Stomach (tissue), 9 donors: ENCODE results near the gene LDAH. TPM values are rescaled to one million over a fixed set of nuclear protein-coding genes. Genes with fewer than 3 reads are reported as not detected.
A peak's percentile ranks its signal among the peaks of the same experiment; 100 is the strongest.

Experiments used
- DNase-seq, 2 donors: peaks; one replicate each; pipeline versions ENCODE4 v3.0.0 to v3.0.0-alpha.2; 2013 to 2019
- H3K27ac ChIP-seq, 5 donors: fragments of 200-600 bp in 4 of 5; sonication (generic) in 4 of 5; one replicate each; pipeline ENCODE4 v1.5.1; 2013 to 2019; ENCODE audit warnings: mild to moderate bottlenecking in 1 of 5, moderate library complexity in 1 of 5
- H3K27me3 ChIP-seq, 3 donors: fragments of 200-600 bp; sonication (generic); one replicate each; pipeline ENCODE4 v1.5.1; 2017 to 2019; ENCODE audit warnings: mixed run types in 1 of 3
- H3K36me3 ChIP-seq, 4 donors: fragments of 200-600 bp; sonication (generic); 1 replicate in 3 of 4; 2 replicates in 1 of 4; pipeline ENCODE4 v1.5.1; 2016 to 2019
- H3K4me1 ChIP-seq, 4 donors: fragments of 200-600 bp; sonication (generic); one replicate each; pipeline ENCODE4 v1.5.1; 2016 to 2019
- H3K4me3 ChIP-seq, 4 donors: fragments of 200-600 bp; sonication (generic) in 3 of 4; one replicate each; pipeline ENCODE4 v1.5.1; 2016 to 2019; ENCODE audit warnings: mild to moderate bottlenecking in 1 of 4
- H3K9me3 ChIP-seq, 4 donors: fragments of 200-600 bp; sonication (generic); one replicate each; pipeline ENCODE4 v1.5.1; 2016 to 2019
- CTCF ChIP-seq, 7 experiments: fragments of 450-650 bp in 4 of 7; fragments of 200-600 bp in 3 of 7; sonication (generic) in 3 of 7; IDR thresholded peaks; one replicate each; pipeline ENCODE4 v1.5.1; 2016 to 2019; ENCODE audit warnings: antibody characterized with exemption in 7 of 7, control low read depth in 2 of 7, mild to moderate bottlenecking in 1 of 7
- EP300 ChIP-seq: sonication (generic); formaldehyde crosslinking; IDR thresholded peaks from one replicate; pipeline ENCODE4 v1.6.1; 2017; ENCODE audit warnings: antibody characterized with exemption
- POLR2A ChIP-seq, 4 donors: fragments of 450-650 bp; IDR thresholded peaks; one replicate each; pipeline ENCODE4 v1.6.1; 2016; ENCODE audit warnings: antibody characterized with exemption in 4 of 4, control low read depth in 2 of 4, mild to moderate bottlenecking in 1 of 4, moderate library complexity in 1 of 4
- POLR2AphosphoS5 ChIP-seq, 3 donors: sonication (generic); formaldehyde crosslinking; IDR thresholded peaks; one replicate each; pipeline ENCODE4 v1.6.1; 2016; ENCODE audit warnings: antibody characterized with exemption in 3 of 3
- WGBS, 5 donors: extraction: QIAGEN DNeasy Blood & Tissue Kit in 3 of 5; methylation state at CpG; one replicate each; pipeline versions ENCODE4 v1.1.5 to v1.1.7; 2013 to 2018; 5-methylcytosine and 5-hydroxymethylcytosine counted together
- intact Hi-C: fragments of 100-400 bp; cut with DNase I; formaldehyde crosslinking; loops from one replicate; pipeline ENCODE4 v1.15.1; 2023; ENCODE audit warnings: low total_unique reads
- polyA plus RNA-seq, 3 donors: library from polyadenylated mRNA; stranded (reverse); fragments of 200-250 nt; gene quantifications; one replicate each; pipeline ENCODE4 v1.2.3, GENCODE V29; 2013
- total RNA-seq, 5 donors: library from RNA; depleted of rRNA; stranded (reverse); fragments of >200 nt; gene quantifications; one replicate each; pipeline versions ENCODE4 v1.1.0 to v1.2.3, GENCODE V29; 2014 to 2016
- donor health status: healthy with polysubstance abuse.
- donor health status: Bipolar disorder and iron deficiency.
- donor health status: healthy.

The LDAH gene
- total and polyA plus RNA-seq, 8 donors = 4.1 to 20.0 (median 5.9) TPM

- WGBS, 5 donors = 29 to 36% (median 35%) methylated on average over 10 to 11 of the region's 11 CpGs
- Histone ChIP-seq H3K4me1 (peaks cover 19 to 32% (median 26%) of the 10 kb centered on the region in 4 donors), H3K27ac (no peak overlapping the region), H3K36me3 (no peaks in the 10 kb centered on the region), H3K4me3 (no peak overlapping the region), H3K27me3 (peaks cover 10 to 64% (median 40%) of the 10 kb centered on the region in 3 donors), H3K9me3 (no peaks in the 10 kb centered on the region)
- intact Hi-C loops = loop anchor here (5.0 kb wide), 1 partner anchor 301 kb away; no protein-coding TSS in a partner anchor
- TF ChIP-seq CTCF (IDR thresholded peaks at IDR 0.05) (peak in 6 of 7 experiments; percentile 20 to 97 (median 96)), POLR2AphosphoS5 (IDR thresholded peaks at IDR 0.05) (peak in 1 of 3 donors; percentile 26), EP300 (no peak)
- peak; percentile 72 to 91 for DNase-seq
Measured at GRCh38 chr2:20661421-20662307, 161.2 kb downstream of the LDAH start.

GRCh38 chr2:20660506-20661420 is 162.1 kb downstream of the LDAH start:
- TF ChIP-seq POLR2A (IDR thresholded peaks at IDR 0.05) = no peak
- TF ChIP-seq POLR2AphosphoS5 (IDR thresholded peaks at IDR 0.05) = no peak
- no peak for TF ChIP-seq CTCF (IDR thresholded peaks at IDR 0.05)
- no peak for TF ChIP-seq EP300
- peak in 1 of 2 donors; percentile 31 for DNase-seq
- 52 to 59% (median 54%) methylated on average over 8 of the region's 8 CpGs for WGBS, 5 donors
- no peaks in the 10 kb centered on the region for H3K36me3 ChIP-seq
- no peaks in the 10 kb centered on the region for H3K9me3 ChIP-seq
- H3K27me3 ChIP-seq = peaks cover 4 to 55% (median 31%) of the 10 kb centered on the region in 3 donors
- intact Hi-C loops = loop anchor here (5.0 kb wide), 1 partner anchor 302 kb away; no protein-coding TSS in a partner anchor
- H3K4me3 ChIP-seq = no peak overlapping the region
- H3K4me1 ChIP-seq = peaks cover 10 to 23% (median 17%) of the 10 kb centered on the region in 4 donors
- no peak overlapping the region for H3K27ac ChIP-seq

GRCh38 chr2:20657522-20658235 is 165.2 kb downstream of the LDAH start:
- Histone ChIP-seq H3K27me3 (peaks cover 0 to 24% (median 7%) of the 10 kb centered on the region in 3 donors), H3K4me1 (peaks cover 3 to 10% (median 6%) of the 10 kb centered on the region in 4 donors), H3K4me3 (no peak overlapping the region), H3K9me3 (no peaks in the 10 kb centered on the region), H3K36me3 (no peaks in the 10 kb centered on the region), H3K27ac (no peak overlapping the region)
- intact Hi-C loops = no loop called here
- DNase-seq = no peak
- 76 to 84% (median 78%) methylated on average over 4 of the region's 4 CpGs for WGBS, 5 donors
- no peak for TF ChIP-seq EP300
- TF ChIP-seq CTCF (IDR thresholded peaks at IDR 0.05) = no peak
- no peak for TF ChIP-seq POLR2A (IDR thresholded peaks at IDR 0.05)
- TF ChIP-seq POLR2AphosphoS5 (IDR thresholded peaks at IDR 0.05) = no peak
